Suprapubic skin (tissue), 3 donors: Measurements from ENCODE around the gene XNDC1N.
"Not testable (repeated sequence)": the region's sequence is repeated elsewhere in the genome, so short reads cannot be mapped to it uniquely, and the experiment has no call there.

Experiments
- EP300 ChIP-seq: sonication (generic); formaldehyde crosslinking; IDR thresholded peaks from one replicate; pipeline ENCODE4 v1.6.1; 2017; ENCODE audit warnings: antibody characterized with exemption
- TF ChIP-seq, protein P1 (sequence below), 2 donors: fragments of 200-600 bp in 1 of 2; fragments of 450-650 bp in 1 of 2; sonication (generic) in 1 of 2; IDR thresholded peaks; one replicate each; pipeline ENCODE4 v1.5.1; 2016 to 2019; ENCODE audit warnings: antibody characterized with exemption in 2 of 2, mild to moderate bottlenecking in 1 of 2, moderate library complexity in 1 of 2

DNA sequence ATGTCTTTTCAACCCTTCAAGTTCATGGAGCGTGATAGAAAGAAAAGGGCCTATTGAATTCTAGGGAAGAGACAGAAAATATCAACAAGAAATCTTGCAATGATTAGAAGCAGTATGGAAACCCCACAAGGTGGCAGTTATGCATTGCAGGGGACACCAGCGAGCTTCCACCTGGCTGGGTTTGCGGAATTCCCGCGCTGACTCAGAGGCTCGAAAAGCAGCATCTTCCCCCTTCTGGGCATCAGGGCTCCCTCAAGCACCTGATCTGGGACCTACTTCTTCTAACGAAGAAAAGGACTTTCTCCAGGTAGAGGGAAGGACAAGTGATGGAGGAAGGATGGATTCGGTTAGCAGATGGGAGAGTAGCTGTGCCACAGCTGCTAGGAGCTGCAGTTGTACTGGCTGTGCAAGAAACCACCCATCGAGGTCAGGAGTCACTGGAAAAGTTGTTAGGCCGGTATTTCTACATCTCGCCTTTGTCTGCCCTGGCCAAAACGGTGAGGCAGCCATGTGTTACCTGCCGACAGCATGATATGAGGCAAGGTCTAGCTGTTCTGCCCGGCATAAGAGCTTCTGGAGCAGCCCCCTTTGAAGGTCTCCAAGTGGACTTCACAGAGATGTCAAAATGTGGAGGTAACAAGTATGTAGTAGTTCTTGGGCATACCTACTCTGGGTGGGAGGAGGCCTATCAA, 39.1 kb downstream of the XNDC1N start:
- TF ChIP-seq, protein P1, sequence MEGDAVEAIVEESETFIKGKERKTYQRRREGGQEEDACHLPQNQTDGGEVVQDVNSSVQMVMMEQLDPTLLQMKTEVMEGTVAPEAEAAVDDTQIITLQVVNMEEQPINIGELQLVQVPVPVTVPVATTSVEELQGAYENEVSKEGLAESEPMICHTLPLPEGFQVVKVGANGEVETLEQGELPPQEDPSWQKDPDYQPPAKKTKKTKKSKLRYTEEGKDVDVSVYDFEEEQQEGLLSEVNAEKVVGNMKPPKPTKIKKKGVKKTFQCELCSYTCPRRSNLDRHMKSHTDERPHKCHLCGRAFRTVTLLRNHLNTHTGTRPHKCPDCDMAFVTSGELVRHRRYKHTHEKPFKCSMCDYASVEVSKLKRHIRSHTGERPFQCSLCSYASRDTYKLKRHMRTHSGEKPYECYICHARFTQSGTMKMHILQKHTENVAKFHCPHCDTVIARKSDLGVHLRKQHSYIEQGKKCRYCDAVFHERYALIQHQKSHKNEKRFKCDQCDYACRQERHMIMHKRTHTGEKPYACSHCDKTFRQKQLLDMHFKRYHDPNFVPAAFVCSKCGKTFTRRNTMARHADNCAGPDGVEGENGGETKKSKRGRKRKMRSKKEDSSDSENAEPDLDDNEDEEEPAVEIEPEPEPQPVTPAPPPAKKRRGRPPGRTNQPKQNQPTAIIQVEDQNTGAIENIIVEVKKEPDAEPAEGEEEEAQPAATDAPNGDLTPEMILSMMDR (IDR thresholded peaks at IDR 0.05): not testable (repeated sequence)
- TF ChIP-seq EP300: not testable (repeated sequence)
